ENCODE results near the gene COL18A1.

COL18A1 gene

GRCh38 chr21:45533361-45533845 is 128.4 kb downstream of the COL18A1 start:
- TF ChIP-seq CTCF (IDR thresholded peaks at IDR 0.05; ENCODE audit: low read depth, low read length, missing control alignments): no peak
- DNase-seq (ENCODE audit: low read depth): no peak
- H3K4me3 ChIP-seq (ENCODE audit: low read depth, low read length): no peak overlapping the region
- in situ Hi-C loops (cut with HindIII; ENCODE audit: low sequenced_read_pairs): no loop called here

- no peak for DNase-seq (ENCODE audit: low read depth)
- no peak overlapping the region for H3K4me3 ChIP-seq (ENCODE audit: low read depth, low read length)
- in situ Hi-C loops (cut with HindIII; ENCODE audit: low sequenced_read_pairs): no loop called here
- TF ChIP-seq CTCF (IDR thresholded peaks at IDR 0.05; ENCODE audit: low read depth, low read length, missing control alignments): no peak
These were observed 129.1 kb downstream of the COL18A1 start for GRCh38 chr21:45533846-45534635.

- no peak for DNase-seq (ENCODE audit: low read depth)
- H3K4me3 ChIP-seq (ENCODE audit: low read depth, low read length): no peak overlapping the region
- in situ Hi-C loops (cut with HindIII; ENCODE audit: low sequenced_read_pairs): no loop called here
- TF ChIP-seq CTCF (IDR thresholded peaks at IDR 0.05; ENCODE audit: low read depth, low read length, missing control alignments): no peak
These were observed 129.8 kb downstream of the COL18A1 start for GRCh38 chr21:45534636-45535331.

- in situ Hi-C loops (cut with HindIII; ENCODE audit: low sequenced_read_pairs): no loop called here
- TF ChIP-seq CTCF (IDR thresholded peaks at IDR 0.05; ENCODE audit: low read depth, low read length, missing control alignments): no peak
- H3K4me3 ChIP-seq (ENCODE audit: low read depth, low read length): no peak overlapping the region
- no peak for DNase-seq (ENCODE audit: low read depth)
These were observed 130.5 kb downstream of the COL18A1 start for GRCh38 chr21:45535341-45536081.

- DNase-seq (ENCODE audit: low read depth): no peak
- in situ Hi-C loops (cut with HindIII; ENCODE audit: low sequenced_read_pairs): no loop called here
- H3K4me3 ChIP-seq (ENCODE audit: low read depth, low read length): no peak overlapping the region
- TF ChIP-seq CTCF (IDR thresholded peaks at IDR 0.05; ENCODE audit: low read depth, low read length, missing control alignments): no peak
These were observed 131.5 kb downstream of the COL18A1 start for GRCh38 chr21:45536301-45537081.

Data from astrocyte of the cerebellum (primary cell).